HEK293 (cell line): ENCODE data around the gene RASA1.

ENCODE experiments used
- CTCF ChIA-PET: fragments of 350-600 bp; formaldehyde crosslinking; extraction: SDS; loops from one replicate; lab custom pipeline; 2021; ENCODE audit warnings: antibody characterized with exemption; lab: Yijun Ruan, JAX
- POLR2A ChIA-PET: fragments of 300-600 bp; formaldehyde crosslinking; extraction: SDS; loops from one replicate; lab custom pipeline; 2020; ENCODE audit warnings: antibody characterized with exemption, inconsistent platforms; lab: Yijun Ruan, JAX
- H3K27ac ChIP-seq: fragments of 200-500 bp; sonication (Bioruptor generic); 2 replicates; pipeline ENCODE4 v1.5.1; 2014; ENCODE audit warnings: low read depth, low read length, control low read depth, inconsistent platforms; ENCODE audit errors: extremely low read depth
- H3K36me3 ChIP-seq, 2 experiments: fragments of 200-500 bp in 1 of 2; sonication (Bioruptor generic) in 1 of 2; 1 replicate in 1 of 2; 2 replicates in 1 of 2; pipeline ENCODE4 v1.5.1; 2014 to 2017; ENCODE audit warnings: inconsistent platforms in 2 of 2, low read length in 2 of 2; ENCODE audit not compliant: control insufficient read depth in 2 of 2, insufficient read depth in 1 of 2
- H3K4me1 ChIP-seq: fragments of 200-500 bp; sonication (Bioruptor generic); 2 replicates; pipeline ENCODE4 v1.5.1; 2014; ENCODE audit warnings: mild to moderate bottlenecking, low read length, inconsistent platforms; ENCODE audit not compliant: control insufficient read depth, insufficient read depth
- H3K4me3 ChIP-seq: 2 replicates; pipeline ENCODE4 v1.5.1; 2011; ENCODE audit warnings: low read depth, mild to moderate bottlenecking, control low read depth, low read length, moderate library complexity
- H3K9me3 ChIP-seq: fragments of 200-500 bp; sonication (Bioruptor generic); 2 replicates; pipeline ENCODE4 v1.5.1; 2014; ENCODE audit warnings: low read depth, low read length, inconsistent platforms; ENCODE audit not compliant: control insufficient read depth, insufficient read depth
- FEZF1 ChIP-seq: fragments of 450-650 bp; formaldehyde crosslinking; IDR thresholded peaks from 2 replicates; pipeline ENCODE4 v1.5.1; 2016; ENCODE audit warnings: missing biosample characterization, missing genetic modification characterization
- KLF1 ChIP-seq: fragments of 450-650 bp; formaldehyde crosslinking; IDR thresholded peaks from 2 replicates; pipeline ENCODE4 v1.5.1; 2016; ENCODE audit warnings: missing biosample characterization, missing genetic modification characterization
- PRDM2 ChIP-seq: fragments of 450-650 bp; formaldehyde crosslinking; IDR thresholded peaks from 2 replicates; pipeline ENCODE4 v1.5.1; 2016; ENCODE audit warnings: missing biosample characterization, missing genetic modification characterization, borderline replicate concordance
- REST ChIP-seq: fragments of 450-650 bp; formaldehyde crosslinking; IDR thresholded peaks from 2 replicates; pipeline ENCODE4 v1.5.1; 2016; ENCODE audit warnings: missing biosample characterization, missing genetic modification characterization
- ZFP3 ChIP-seq: fragments of 450-650 bp; formaldehyde crosslinking; IDR thresholded peaks from 2 replicates; pipeline ENCODE4 v1.5.1; 2016; ENCODE audit warnings: low read depth, missing biosample characterization, missing genetic modification characterization
- ZFP69B ChIP-seq: fragments of 450-650 bp; formaldehyde crosslinking; IDR thresholded peaks from 2 replicates; pipeline ENCODE4 v1.5.1; 2016; ENCODE audit warnings: missing biosample characterization, missing genetic modification characterization
- ZNF132 ChIP-seq: fragments of 450-650 bp; formaldehyde crosslinking; IDR thresholded peaks from 2 replicates; pipeline ENCODE4 v1.5.1; 2017; ENCODE audit warnings: missing biosample characterization, missing genetic modification characterization, borderline replicate concordance
- ZNF211 ChIP-seq: fragments of 450-650 bp; formaldehyde crosslinking; IDR thresholded peaks from 2 replicates; pipeline ENCODE4 v1.5.1; 2016; ENCODE audit warnings: low read depth, missing biosample characterization, missing genetic modification characterization
- ZNF248 ChIP-seq: fragments of 450-650 bp; formaldehyde crosslinking; IDR thresholded peaks from 2 replicates; pipeline ENCODE4 v1.5.1; 2017; ENCODE audit warnings: missing biosample characterization, missing genetic modification characterization
- ZNF26 ChIP-seq: fragments of 450-650 bp; formaldehyde crosslinking; IDR thresholded peaks from 2 replicates; pipeline ENCODE4 v1.5.1; 2016; ENCODE audit warnings: missing biosample characterization, missing genetic modification characterization
- ZNF398 ChIP-seq: fragments of 450-650 bp; formaldehyde crosslinking; IDR thresholded peaks from 2 replicates; pipeline ENCODE4 v1.5.1; 2017; ENCODE audit warnings: missing biosample characterization, missing genetic modification characterization
- ZNF514 ChIP-seq: fragments of 450-650 bp; formaldehyde crosslinking; IDR thresholded peaks from 2 replicates; pipeline ENCODE4 v1.5.1; 2016; ENCODE audit warnings: missing biosample characterization, missing genetic modification characterization
- ZNF560 ChIP-seq: fragments of 450-650 bp; formaldehyde crosslinking; IDR thresholded peaks from 2 replicates; pipeline ENCODE4 v1.5.1; 2017; ENCODE audit warnings: missing biosample characterization, missing genetic modification characterization, borderline replicate concordance
- ZNF585B ChIP-seq: fragments of 450-650 bp; formaldehyde crosslinking; IDR thresholded peaks from 2 replicates; pipeline ENCODE4 v1.5.1; 2016; ENCODE audit warnings: missing biosample characterization, missing genetic modification characterization
- ZNF645 ChIP-seq: fragments of 450-650 bp; formaldehyde crosslinking; IDR thresholded peaks from 2 replicates; pipeline ENCODE4; 2016; ENCODE audit warnings: missing biosample characterization, missing genetic modification characterization
- ZNF701 ChIP-seq: fragments of 450-650 bp; formaldehyde crosslinking; IDR thresholded peaks from 2 replicates; pipeline ENCODE4 v1.5.1; 2016; ENCODE audit warnings: missing biosample characterization, missing genetic modification characterization
- ZNF76 ChIP-seq: fragments of 450-650 bp; formaldehyde crosslinking; IDR thresholded peaks from 2 replicates; pipeline ENCODE4; 2016; ENCODE audit warnings: low read depth, missing biosample characterization, missing genetic modification characterization, borderline replicate concordance
- ZNF830 ChIP-seq: fragments of 450-650 bp; IDR thresholded peaks from 2 replicates; pipeline ENCODE4 v1.5.0; 2018; ENCODE audit warnings: missing biosample characterization, missing genetic modification characterization, low read depth, mild to moderate bottlenecking, moderate library complexity

Gene RASA1

GRCh38 chr5:87433945-87434344 is 166.3 kb downstream of the RASA1 start:
- TF ChIP-seq REST (tag by site-specific recombination) (no peak), ZNF211 (tag by site-specific recombination) (no peak), PRDM2 (tag by site-specific recombination) (no peak), ZNF514 (tag by site-specific recombination) (no peak), ZNF701 (no peak), ZNF76 (tag by site-specific recombination) (no peak), ZNF398 (tag by site-specific recombination) (no peak), ZNF560 (tag by site-specific recombination) (no peak), KLF1 (tag by site-specific recombination) (no peak), ZFP3 (tag by site-specific recombination) (no peak), ZNF645 (tag by site-specific recombination) (no peak), ZNF585B (tag by site-specific recombination) (no peak)
- no peaks in the 10 kb centered on the region for H3K36me3 ChIP-seq
- CTCF ChIA-PET = no interaction called here
- no peaks in the 10 kb centered on the region for H3K4me1 ChIP-seq
- POLR2A ChIA-PET = no interaction called here
- no peak overlapping the region for H3K4me3 ChIP-seq
- no peaks in the 10 kb centered on the region for H3K9me3 ChIP-seq
- H3K27ac ChIP-seq = no peak overlapping the region

GRCh38 chr5:87434461-87434860 is 166.8 kb downstream of the RASA1 start:
- Histone ChIP-seq H3K4me3 (no peak overlapping the region), H3K36me3 (no peaks in the 10 kb centered on the region), H3K9me3 (no peaks in the 10 kb centered on the region), H3K27ac (no peak overlapping the region), H3K4me1 (no peaks in the 10 kb centered on the region)
- TF ChIP-seq ZNF26 (tag by site-specific recombination) (no peak), ZFP69B (tag by site-specific recombination) (no peak), ZNF830 (no peak), ZNF132 (tag by site-specific recombination) (no peak), FEZF1 (no peak), ZNF585B (tag by site-specific recombination) (no peak), ZNF248 (tag by site-specific recombination) (no peak)
- POLR2A ChIA-PET = no interaction called here
- CTCF ChIA-PET = no interaction called here
